PC-9 (cell line): ENCODE results near the gene LDHD. TPM values are rescaled to one million over a fixed set of nuclear protein-coding genes. Genes with fewer than 3 reads are reported as not detected.

ENCODE experiments used
- BruUV-seq: library from RNA; stranded (reverse); fragments of 400-500 nt; replicated peaks from 2 replicates; lab custom pipeline; 2021; lab: Mats Ljungman, UMichigan
- CTCF ChIA-PET: fragments of 300-600 bp; sonication (Branson Sonifier 250); formaldehyde crosslinking; loops from one replicate; lab custom pipeline; 2022; ENCODE audit warnings: antibody characterized with exemption; lab: Charles Lee
- POLR2A ChIA-PET: fragments of 300-600 bp; sonication (Branson Sonifier 250); formaldehyde crosslinking; loops from one replicate; lab custom pipeline; 2022; ENCODE audit warnings: antibody characterized with exemption; ENCODE audit not compliant: unreplicated experiment; lab: Charles Lee
- DNase-seq, 2 experiments: peaks; one replicate each; pipeline versions ENCODE4 v3.0.0 to v3.0.0-alpha.2; 2015 to 2022; ENCODE audit warnings: mixed read lengths in 1 of 2
- H2AFZ ChIP-seq: fragments of 200-600 bp; sonication (generic); 2 replicates; pipeline ENCODE4 v1.8.1; 2017; ENCODE audit warnings: antibody characterized with exemption
- H3F3A ChIP-seq: fragments of 200-600 bp; sonication (generic); 2 replicates; pipeline ENCODE4 v1.8.1; 2017; ENCODE audit warnings: antibody characterized with exemption, mild to moderate bottlenecking, low read depth; ENCODE audit not compliant: insufficient read depth
- H3K27ac ChIP-seq: fragments of 200-600 bp; sonication (generic); 2 replicates; pipeline ENCODE4 v1.6.1; 2016; ENCODE audit warnings: mixed run types
- H3K27me3 ChIP-seq: fragments of 200-600 bp; sonication (generic); 2 replicates; pipeline ENCODE4 v1.6.1; 2016; ENCODE audit warnings: low read depth, mixed run types; ENCODE audit not compliant: insufficient read depth
- H3K36me3 ChIP-seq: fragments of 200-600 bp; sonication (generic); 2 replicates; pipeline ENCODE4 v1.6.1; 2016; ENCODE audit warnings: low read depth, mixed run types
- H3K4me1 ChIP-seq: fragments of 200-600 bp; sonication (generic); replicated peaks from 2 replicates; pipeline ENCODE4 v1.6.1; 2016; ENCODE audit warnings: mixed run types; ENCODE audit not compliant: insufficient read depth
- H3K4me2 ChIP-seq: fragments of 200-600 bp; sonication (generic); 2 replicates; pipeline ENCODE4 v1.6.1; 2017; ENCODE audit warnings: mixed run types
- H3K4me3 ChIP-seq: fragments of 200-600 bp; sonication (generic); 2 replicates; pipeline ENCODE4 v1.6.1; 2016; ENCODE audit warnings: mixed run types
- H3K79me2 ChIP-seq: fragments of 200-600 bp; sonication (generic); 2 replicates; pipeline ENCODE4 v1.6.1; 2017; ENCODE audit warnings: low read depth, mixed run types
- H3K9me2 ChIP-seq: fragments of 200-600 bp; sonication (generic); 2 replicates; pipeline ENCODE4 v1.8.1; 2017; ENCODE audit warnings: mild to moderate bottlenecking; ENCODE audit not compliant: insufficient read depth
- H3K9me3 ChIP-seq: fragments of 200-600 bp; sonication (generic); 2 replicates; pipeline ENCODE4 v1.8.1; 2016; ENCODE audit warnings: low read depth; ENCODE audit not compliant: insufficient read depth
- H4K20me1 ChIP-seq: fragments of 200-600 bp; sonication (generic); 2 replicates; pipeline ENCODE4 v1.8.1; 2017; ENCODE audit not compliant: insufficient read depth
- EZH2 ChIP-seq: fragments of 200-600 bp; sonication (generic); IDR thresholded peaks from 2 replicates; pipeline ENCODE4 v1.8.0; 2017; ENCODE audit warnings: antibody characterized with exemption, low read depth
- intact Hi-C: fragments of 100-400 bp; cut with micrococcal nuclease; formaldehyde crosslinking; loops from one replicate; pipeline ENCODE4 v1.10.0; 2022; ENCODE audit not compliant: unreplicated experiment
- total RNA-seq: library from RNA; stranded (reverse); gene quantifications from 2 replicates; pipeline ENCODE4 v1.2.3, GENCODE V29; 2021
- TF ChIP-seq, protein P1 (sequence below): fragments of 200-600 bp; sonication (generic); conservative IDR thresholded peaks from 2 replicates; pipeline ENCODE4 v1.6.1; 2017; ENCODE audit warnings: mixed run types, antibody characterized with exemption, mild to moderate bottlenecking, moderate library complexity

LDHD gene
- total RNA-seq, 1 experiment from 2014 or later = 1.3 TPM

DNA sequence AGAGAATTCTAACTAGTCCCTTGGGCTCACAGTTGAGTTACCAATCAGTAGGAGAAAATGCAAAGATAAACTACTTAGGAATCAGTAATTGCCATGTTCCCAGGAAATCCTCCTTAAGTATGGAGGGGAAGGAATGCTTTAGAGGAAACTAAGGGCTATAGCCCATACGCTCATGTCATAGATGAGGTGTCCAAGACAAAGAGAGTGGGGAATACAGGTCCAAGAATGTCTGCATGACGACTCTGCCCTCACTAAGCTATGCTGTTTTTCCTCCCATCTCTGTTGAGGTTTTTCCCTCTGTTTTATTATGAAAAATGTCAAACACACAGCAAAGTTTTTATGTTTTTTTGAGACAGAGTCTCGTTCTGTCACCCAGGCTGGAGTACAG is 16.0 kb downstream of the LDHD start:
- TF ChIP-seq EZH2 = no peak
- TF ChIP-seq, protein P1, sequence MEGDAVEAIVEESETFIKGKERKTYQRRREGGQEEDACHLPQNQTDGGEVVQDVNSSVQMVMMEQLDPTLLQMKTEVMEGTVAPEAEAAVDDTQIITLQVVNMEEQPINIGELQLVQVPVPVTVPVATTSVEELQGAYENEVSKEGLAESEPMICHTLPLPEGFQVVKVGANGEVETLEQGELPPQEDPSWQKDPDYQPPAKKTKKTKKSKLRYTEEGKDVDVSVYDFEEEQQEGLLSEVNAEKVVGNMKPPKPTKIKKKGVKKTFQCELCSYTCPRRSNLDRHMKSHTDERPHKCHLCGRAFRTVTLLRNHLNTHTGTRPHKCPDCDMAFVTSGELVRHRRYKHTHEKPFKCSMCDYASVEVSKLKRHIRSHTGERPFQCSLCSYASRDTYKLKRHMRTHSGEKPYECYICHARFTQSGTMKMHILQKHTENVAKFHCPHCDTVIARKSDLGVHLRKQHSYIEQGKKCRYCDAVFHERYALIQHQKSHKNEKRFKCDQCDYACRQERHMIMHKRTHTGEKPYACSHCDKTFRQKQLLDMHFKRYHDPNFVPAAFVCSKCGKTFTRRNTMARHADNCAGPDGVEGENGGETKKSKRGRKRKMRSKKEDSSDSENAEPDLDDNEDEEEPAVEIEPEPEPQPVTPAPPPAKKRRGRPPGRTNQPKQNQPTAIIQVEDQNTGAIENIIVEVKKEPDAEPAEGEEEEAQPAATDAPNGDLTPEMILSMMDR = no peak
- H4K20me1 ChIP-seq = no peaks in the 10 kb centered on the region
- H3K36me3 ChIP-seq = no peaks in the 10 kb centered on the region
- DNase-seq = no peak
- H3K79me2 ChIP-seq = peaks cover 47% of the 10 kb centered on the region
- no TSS peak for BruUV-seq
- no peak overlapping the region for H2AFZ ChIP-seq
- ChIA-PET CTCF (no interaction called here), POLR2A (no interaction called here)
- H3K4me1 ChIP-seq = peaks cover 24% of the 10 kb centered on the region
- H3K27me3 ChIP-seq = no peaks in the 10 kb centered on the region
- intact Hi-C loops = no loop called here
- H3K4me2 ChIP-seq = no peak overlapping the region
- no peak overlapping the region for H3K27ac ChIP-seq
- H3F3A ChIP-seq = peaks cover 7% of the 10 kb centered on the region; the same call in 1 of the 2 replicates
- no peaks in the 10 kb centered on the region for H3K9me3 ChIP-seq
- H3K9me2 ChIP-seq = no peaks in the 10 kb centered on the region
- H3K4me3 ChIP-seq = no peak overlapping the region

DNA sequence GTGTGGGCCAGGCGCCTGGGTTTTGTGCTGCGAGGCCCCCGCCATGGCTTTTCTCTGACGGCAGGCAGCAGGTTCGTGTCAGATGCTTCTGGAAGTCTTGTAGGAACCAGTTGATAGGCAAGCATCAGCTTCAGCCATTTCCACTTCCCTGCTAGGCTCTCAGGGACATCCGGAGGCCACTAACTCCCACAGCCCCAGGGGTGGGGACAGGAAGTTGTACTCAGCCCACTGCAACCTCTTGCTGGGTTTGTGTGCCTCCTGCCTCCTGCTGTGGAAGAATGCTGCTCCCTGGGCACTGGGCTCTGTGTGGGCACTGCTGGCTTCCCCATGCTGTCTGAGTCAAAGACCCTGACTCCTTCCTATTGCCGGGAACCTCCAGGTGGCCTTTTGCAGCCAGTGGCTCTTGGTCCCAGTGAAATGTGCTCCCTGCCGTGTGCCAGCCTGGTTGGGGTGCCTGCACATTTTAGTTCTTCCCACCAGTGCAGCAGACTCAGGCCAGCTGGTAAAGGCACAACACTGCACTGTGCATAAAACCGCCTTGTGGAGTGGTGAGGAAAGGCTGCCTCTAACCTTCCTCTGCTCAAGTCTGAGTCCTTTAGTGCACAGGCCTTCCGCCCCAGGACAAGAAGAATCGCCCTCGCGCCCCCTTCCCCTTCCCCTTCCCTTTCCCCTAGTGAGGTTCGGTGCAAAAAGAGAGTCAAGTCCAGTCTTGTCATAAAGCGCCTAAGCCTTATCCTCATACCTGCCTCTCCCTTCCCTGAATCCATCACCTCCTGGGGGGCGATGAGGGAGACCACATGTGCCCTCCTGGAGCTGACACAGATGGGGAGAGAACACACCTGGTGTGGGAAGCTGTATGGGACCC is 16.6 kb downstream of the LDHD start:
- Histone ChIP-seq H3K9me2 (no peaks in the 10 kb centered on the region), H3K4me2 (no peak overlapping the region), H3K36me3 (no peaks in the 10 kb centered on the region), H3K79me2 (peaks cover 47% of the 10 kb centered on the region), H3F3A (peaks cover 7% of the 10 kb centered on the region; the same call in 1 of the 2 replicates), H3K4me3 (no peak overlapping the region), H3K27ac (no peak overlapping the region), H3K9me3 (no peaks in the 10 kb centered on the region), H3K4me1 (peaks cover 27% of the 10 kb centered on the region), H3K27me3 (no peaks in the 10 kb centered on the region), H2AFZ (no peak overlapping the region), H4K20me1 (no peaks in the 10 kb centered on the region)
- BruUV-seq = no TSS peak
- DNase-seq = no peak
- ChIA-PET POLR2A (no interaction called here), CTCF (no interaction called here)
- TF ChIP-seq, protein P1 = no peak
- no peak for TF ChIP-seq EZH2
- intact Hi-C loops = no loop called here

DNA sequence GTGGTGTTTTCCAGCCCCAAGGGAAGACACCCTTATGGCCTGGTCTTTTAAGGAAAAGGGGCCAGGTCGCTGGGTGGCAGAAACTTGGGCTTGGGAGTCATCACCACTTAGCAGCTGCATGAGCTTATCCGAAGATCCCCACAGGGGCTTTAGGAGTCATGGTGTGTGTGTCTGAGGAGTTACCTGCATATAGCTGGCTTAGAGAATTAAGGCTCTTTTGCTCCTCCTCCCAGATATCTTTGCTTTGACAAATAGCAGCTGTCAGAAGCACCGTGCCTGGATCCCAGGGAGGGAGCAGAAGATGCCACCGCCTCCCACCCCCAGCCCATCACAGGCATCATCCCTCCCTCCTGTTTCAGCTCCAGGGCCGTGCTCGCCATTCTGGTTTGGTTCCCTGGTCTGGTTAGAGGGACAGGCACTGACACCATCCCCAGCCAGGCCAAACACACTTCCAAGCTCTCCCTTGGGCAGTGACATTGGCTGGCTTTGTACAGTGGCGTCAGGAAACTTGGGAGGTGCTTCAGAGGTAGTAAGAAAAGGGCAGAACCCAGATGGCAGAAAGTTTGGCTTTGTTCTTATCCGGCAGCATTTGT is 17.4 kb downstream of the LDHD start:
- intact Hi-C loops = no loop called here
- H3K4me2 ChIP-seq = no peak overlapping the region
- POLR2A ChIA-PET = no interaction called here

More for the DNA sequence above, 17.4 kb downstream of the LDHD start:
- CTCF ChIA-PET = no interaction called here
- H3F3A ChIP-seq = peaks cover 7% of the 10 kb centered on the region; the same call in 1 of the 2 replicates
- peaks cover 27% of the 10 kb centered on the region for H3K4me1 ChIP-seq
- BruUV-seq = no TSS peak
- no peaks in the 10 kb centered on the region for H3K9me3 ChIP-seq
- H3K4me3 ChIP-seq = no peak overlapping the region
- no peaks in the 10 kb centered on the region for H3K9me2 ChIP-seq
- no peak overlapping the region for H2AFZ ChIP-seq
- no peak for TF ChIP-seq EZH2
- DNase-seq = no peak
- no peaks in the 10 kb centered on the region for H4K20me1 ChIP-seq
- no peaks in the 10 kb centered on the region for H3K36me3 ChIP-seq
- H3K27ac ChIP-seq = no peak overlapping the region
- peaks cover 44% of the 10 kb centered on the region for H3K79me2 ChIP-seq
- no peaks in the 10 kb centered on the region for H3K27me3 ChIP-seq
